Lung (tissue), 12 donors: ENCODE data around the gene CSMD2. TPM values are rescaled to one million over a fixed set of nuclear protein-coding genes. Genes with fewer than 3 reads are reported as not detected.

Experiments used
- ATAC-seq: fragments of 200-7000 bp; cut with Tn5 transposase; one replicate; pipeline ENCODE4 v1.9.1; 2020; ENCODE audit warnings: moderate number of reproducible peaks; ENCODE audit not compliant: insufficient read depth, low FRiP score
- DNase-seq, 3 donors: peaks; one replicate each; pipeline ENCODE4 v3.0.0-alpha.2; 2013 to 2017
- H3K27ac ChIP-seq, 2 donors: one replicate each; pipeline ENCODE4 v1.5.1; 2013; ENCODE audit warnings: mild to moderate bottlenecking in 2 of 2, moderate library complexity in 2 of 2, control low read depth in 1 of 2, inconsistent platforms in 1 of 2, low read depth in 1 of 2, low read length in 1 of 2
- H3K27me3 ChIP-seq, 3 donors: one replicate each; pipeline ENCODE4 v1.5.1; 2013; ENCODE audit warnings: low read length in 2 of 3; ENCODE audit not compliant: control insufficient read depth in 3 of 3, insufficient read depth in 3 of 3
- H3K36me3 ChIP-seq, 4 donors: one replicate each; pipeline ENCODE4 v1.5.1; 2013; ENCODE audit warnings: low read length in 4 of 4, mild to moderate bottlenecking in 1 of 4, moderate library complexity in 1 of 4; ENCODE audit not compliant: control insufficient read depth in 4 of 4, insufficient read depth in 4 of 4
- H3K4me1 ChIP-seq, 5 donors: one replicate each; pipeline ENCODE4 v1.5.1; 2013; ENCODE audit warnings: low read length in 5 of 5, mild to moderate bottlenecking in 2 of 5, moderate library complexity in 1 of 5; ENCODE audit not compliant: control insufficient read depth in 5 of 5, insufficient read depth in 5 of 5
- H3K4me3 ChIP-seq: one replicate; pipeline ENCODE4 v1.5.1; 2013; ENCODE audit warnings: mild to moderate bottlenecking, control low read depth, moderate library complexity
- H3K9ac ChIP-seq, 2 donors: one replicate each; pipeline ENCODE4 v1.5.1; 2013; ENCODE audit warnings: low read length in 2 of 2, control low read depth in 1 of 2; ENCODE audit not compliant: insufficient read depth in 1 of 2
- H3K9me3 ChIP-seq, 4 donors: one replicate each; pipeline ENCODE4 v1.5.1; 2013; ENCODE audit warnings: low read length in 3 of 4, mild to moderate bottlenecking in 1 of 4, moderate library complexity in 1 of 4; ENCODE audit not compliant: control insufficient read depth in 4 of 4, insufficient read depth in 3 of 4
- WGBS, 2 donors: extraction: QIAGEN DNeasy Blood & Tissue Kit; methylation state at CpG; one replicate each; pipeline ENCODE4 v1.1.7; 2013; 5-methylcytosine and 5-hydroxymethylcytosine counted together
- polyA plus RNA-seq, 2 donors: library from polyadenylated mRNA; stranded (reverse); fragments of 200-250 nt; gene quantifications; one replicate each; pipeline ENCODE4 v1.2.1, GENCODE V29; 2013
- total RNA-seq, 2 donors: library from RNA; depleted of rRNA in 1 of 2; stranded (reverse); fragments of >200 nt in 1 of 2; gene quantifications; one replicate each; pipeline ENCODE4 v1.2.1, GENCODE V29; 2014 to 2021
- TF ChIP-seq, protein P1 (sequence below): IDR thresholded peaks from 2 replicates; pipeline ENCODE4 v1.5.1; 2012; ENCODE audit warnings: mild to moderate bottlenecking; ENCODE audit errors: control extremely low read depth, extremely low read depth
- donor health status: control.
- donor health status: control.
- donor health status: Bipolar disorder and iron deficiency.
- donor health status: healthy.
- donor health status: DM: yes; HTN: yes; CAD: no.

Gene CSMD2
- total and polyA plus RNA-seq, 4 donors = 0.11 to 1.2 (median 0.39) TPM

DNA sequence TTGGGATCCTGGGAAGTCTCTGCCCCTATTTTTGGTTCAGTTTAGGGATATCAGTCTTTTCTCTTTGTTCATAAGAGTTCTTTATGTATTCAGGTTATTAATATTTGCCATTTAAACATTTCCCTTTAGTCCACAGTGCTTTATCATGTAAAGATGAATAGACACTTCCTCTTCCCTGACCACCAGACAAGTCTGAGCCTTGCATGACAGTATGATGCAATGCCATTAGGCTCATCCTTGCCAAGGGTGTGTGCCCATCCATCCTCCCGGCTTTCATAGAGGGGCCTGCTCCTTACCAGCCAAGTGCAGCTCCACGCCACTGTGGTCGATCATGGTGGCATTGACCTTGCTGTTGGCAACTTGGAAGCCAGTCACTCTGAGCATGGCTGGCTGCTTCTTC, 640.4 kb downstream of the CSMD2 start:
- Histone ChIP-seq H3K27me3 (peaks cover 0 to 5% (median 0%) of the 10 kb centered on the region in 3 donors), H3K9me3 (peaks cover 0 to 2% (median 0%) of the 10 kb centered on the region in 4 donors), H3K27ac (no peak overlapping the region), H3K9ac (no peak overlapping the region), H3K4me3 (no peak overlapping the region), H3K4me1 (no peaks in the 10 kb centered on the region), H3K36me3 (no peaks in the 10 kb centered on the region)
- DNase-seq = no peak
- 76 to 87% methylated on average over 3 of the region's 3 CpGs for WGBS, 2 donors
- ATAC-seq = no peak
- TF ChIP-seq, protein P1, sequence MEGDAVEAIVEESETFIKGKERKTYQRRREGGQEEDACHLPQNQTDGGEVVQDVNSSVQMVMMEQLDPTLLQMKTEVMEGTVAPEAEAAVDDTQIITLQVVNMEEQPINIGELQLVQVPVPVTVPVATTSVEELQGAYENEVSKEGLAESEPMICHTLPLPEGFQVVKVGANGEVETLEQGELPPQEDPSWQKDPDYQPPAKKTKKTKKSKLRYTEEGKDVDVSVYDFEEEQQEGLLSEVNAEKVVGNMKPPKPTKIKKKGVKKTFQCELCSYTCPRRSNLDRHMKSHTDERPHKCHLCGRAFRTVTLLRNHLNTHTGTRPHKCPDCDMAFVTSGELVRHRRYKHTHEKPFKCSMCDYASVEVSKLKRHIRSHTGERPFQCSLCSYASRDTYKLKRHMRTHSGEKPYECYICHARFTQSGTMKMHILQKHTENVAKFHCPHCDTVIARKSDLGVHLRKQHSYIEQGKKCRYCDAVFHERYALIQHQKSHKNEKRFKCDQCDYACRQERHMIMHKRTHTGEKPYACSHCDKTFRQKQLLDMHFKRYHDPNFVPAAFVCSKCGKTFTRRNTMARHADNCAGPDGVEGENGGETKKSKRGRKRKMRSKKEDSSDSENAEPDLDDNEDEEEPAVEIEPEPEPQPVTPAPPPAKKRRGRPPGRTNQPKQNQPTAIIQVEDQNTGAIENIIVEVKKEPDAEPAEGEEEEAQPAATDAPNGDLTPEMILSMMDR = no peak

DNA sequence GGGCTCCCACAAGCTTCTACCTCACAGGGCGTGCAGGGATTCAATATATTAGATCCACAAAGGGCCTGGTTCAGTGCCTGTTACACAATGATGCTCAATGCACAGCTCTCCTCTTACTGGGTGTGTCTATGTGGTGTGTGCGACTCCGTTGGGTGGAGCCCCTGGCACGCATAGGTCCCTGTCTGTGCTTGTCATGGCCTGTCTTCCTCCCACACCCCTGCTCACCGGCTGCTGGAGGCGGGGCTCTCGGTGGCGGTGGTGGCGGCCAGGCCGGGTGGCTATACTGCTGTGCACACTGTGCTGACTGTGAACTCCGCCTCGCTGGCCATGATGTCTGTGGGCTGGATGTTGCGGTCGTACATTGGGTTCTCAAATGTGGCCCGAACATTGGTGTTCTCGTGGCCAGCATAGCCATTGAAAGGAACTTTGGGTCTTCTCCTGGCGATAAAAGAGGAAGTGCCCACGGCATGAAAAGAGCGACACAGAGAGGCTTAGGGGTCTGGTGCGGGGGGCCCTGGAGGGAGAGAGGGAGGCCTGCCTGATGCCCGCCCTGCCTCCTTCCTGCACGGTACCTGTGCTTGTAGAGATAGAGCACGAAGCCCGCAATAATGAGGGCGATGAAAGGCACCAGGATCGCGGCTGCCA, 645.7 kb downstream of the CSMD2 start:
- Histone ChIP-seq H3K36me3 (no peaks in the 10 kb centered on the region), H3K4me3 (no peak overlapping the region), H3K9me3 (no peaks in the 10 kb centered on the region), H3K9ac (no peak overlapping the region), H3K27ac (no peak overlapping the region), H3K27me3 (peaks cover 0 to 8% (median 0%) of the 10 kb centered on the region in 3 donors), H3K4me1 (no peaks in the 10 kb centered on the region)
- ATAC-seq (no peak), DNase-seq (no peak)
- WGBS, 2 donors = 84 to 89% methylated on average over 27 of the region's 27 CpGs
- TF ChIP-seq, protein P1 = no peak

DNA sequence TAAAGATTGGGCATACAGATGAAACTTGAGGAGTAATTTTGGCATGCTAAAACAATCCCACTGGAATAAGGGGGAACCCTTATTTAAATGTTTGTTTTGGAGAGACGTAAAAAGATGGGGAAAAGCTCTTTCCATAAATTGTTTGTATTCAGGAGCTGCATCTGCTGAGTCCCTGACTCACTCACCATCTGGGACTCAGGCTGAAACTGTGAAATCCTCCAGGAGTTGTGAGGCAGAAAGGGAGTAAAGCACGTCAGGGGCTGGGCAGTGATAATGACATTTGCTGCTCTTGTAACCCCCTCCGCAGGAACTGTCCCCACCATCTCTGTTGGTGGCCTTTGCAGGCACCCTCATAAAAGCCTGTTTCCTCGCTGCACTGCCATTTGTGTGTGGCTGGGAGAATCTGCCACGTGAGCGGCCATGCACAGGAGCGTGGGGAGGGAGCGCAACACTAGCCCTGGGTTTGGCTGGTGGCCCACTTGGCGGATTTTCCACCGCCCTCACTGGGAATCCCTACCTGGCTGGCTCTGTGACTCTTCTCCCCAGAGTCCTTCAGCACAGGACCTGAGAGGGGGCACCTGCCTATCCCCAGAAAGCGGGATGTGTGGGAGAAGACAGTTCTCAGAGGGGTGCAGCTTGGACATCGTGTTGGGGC, 647.3 kb downstream of the CSMD2 start:
- Histone ChIP-seq H3K9ac (no peak overlapping the region), H3K27me3 (peaks cover 0 to 3% (median 0%) of the 10 kb centered on the region in 3 donors), H3K36me3 (no peaks in the 10 kb centered on the region), H3K9me3 (no peaks in the 10 kb centered on the region), H3K4me1 (no peaks in the 10 kb centered on the region), H3K4me3 (no peak overlapping the region), H3K27ac (no peak overlapping the region)
- WGBS, 2 donors = 85 to 89% methylated on average over 12 of the region's 12 CpGs
- no peak for DNase-seq
- ATAC-seq = no peak
- TF ChIP-seq, protein P1 = no peak
